ENCODE measurements around the gene RRP1B. TPM values are rescaled to one million over a fixed set of nuclear protein-coding genes. Genes with fewer than 3 reads are reported as not detected.
"Not testable (repeated sequence)": the region's sequence is repeated elsewhere in the genome, so short reads cannot be mapped to it uniquely, and the experiment has no call there.

RRP1B gene
- total RNA-seq, 1 donor from 2014 or later = 66.2 TPM

DNA sequence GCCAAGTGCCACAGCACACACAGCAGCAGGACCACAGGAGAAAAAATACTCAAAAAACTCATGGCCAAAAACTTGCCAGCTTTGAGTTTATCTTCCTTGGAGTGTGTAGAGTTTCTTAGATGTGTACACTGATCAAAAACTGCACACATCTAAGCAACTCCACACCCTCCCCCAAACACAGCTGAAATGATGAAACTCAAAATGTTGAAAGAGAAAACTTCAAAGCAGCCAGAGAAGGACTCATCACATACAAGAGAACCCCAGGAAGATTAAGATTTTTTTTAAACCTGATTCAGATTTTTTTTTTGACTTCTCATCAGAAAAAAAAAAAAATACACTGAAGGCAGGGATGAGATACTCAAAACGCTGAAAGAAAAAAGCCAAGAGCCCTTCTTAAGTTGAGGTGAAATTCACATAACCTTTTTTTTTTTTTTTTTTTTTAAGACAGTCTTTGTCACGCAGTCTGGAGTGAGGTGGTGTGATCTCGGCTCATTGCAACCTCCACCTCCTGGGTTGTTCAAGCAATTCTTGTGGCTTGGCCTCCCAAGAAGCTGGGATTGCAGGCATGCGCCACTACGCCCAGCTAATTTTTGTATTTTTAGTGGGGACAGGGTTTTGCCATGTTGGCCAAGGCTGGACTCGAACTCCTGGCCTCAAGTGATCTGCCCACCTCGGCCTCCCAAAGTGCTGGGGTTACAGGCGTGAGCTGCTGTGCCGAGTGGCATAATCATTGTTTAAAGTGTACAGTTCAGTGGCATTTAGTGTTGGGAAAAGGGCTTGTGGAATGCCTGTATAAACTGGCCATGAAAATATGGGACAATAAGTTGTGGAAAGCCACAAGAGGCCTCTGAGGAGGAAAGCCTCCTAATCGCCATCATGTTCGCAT lies 38.6 kb downstream of the RRP1B start:
- Mint-ChIP-seq H3K36me3 (ENCODE audit: low read depth) (peaks cover 45% of the 10 kb centered on the region), H3K27ac (no peak overlapping the region), H3K4me3 (ENCODE audit: low read depth) (no peak overlapping the region), H3K27me3 (ENCODE audit: low read depth) (no peaks in the 10 kb centered on the region), H3K4me1 (ENCODE audit: low read depth) (peaks cover 9% of the 10 kb centered on the region), H3K9me3 (no peaks in the 10 kb centered on the region)
- no peak for DNase-seq (ENCODE audit: low spot score)
- intact Hi-C loops (cut with micrococcal nuclease) = no loop called here

DNA sequence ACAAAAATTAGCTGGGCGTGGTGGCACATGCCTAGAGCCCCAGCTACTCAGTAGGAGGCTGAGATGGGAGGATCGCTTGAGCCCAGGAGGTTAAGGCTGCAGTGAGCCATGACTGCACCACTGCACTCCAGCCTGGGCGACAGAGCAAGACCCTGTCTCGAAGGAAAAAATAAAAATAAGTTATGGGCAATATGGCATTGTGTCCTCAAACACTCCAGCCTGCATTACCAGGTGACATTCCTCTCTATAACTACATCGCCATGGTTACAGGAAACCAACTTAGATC lies 40.1 kb downstream of the RRP1B start:
- peaks cover 32% of the 10 kb centered on the region for H3K36me3 Mint-ChIP-seq (ENCODE audit: low read depth)
- peaks cover 14% of the 10 kb centered on the region for H3K4me1 Mint-ChIP-seq (ENCODE audit: low read depth)
- H3K4me3 Mint-ChIP-seq (ENCODE audit: low read depth); intact Hi-C loops (cut with micrococcal nuclease); H3K9me3 Mint-ChIP-seq; H3K27me3 Mint-ChIP-seq (ENCODE audit: low read depth); H3K27ac Mint-ChIP-seq; DNase-seq (ENCODE audit: low spot score): not testable (repeated sequence)

DNA sequence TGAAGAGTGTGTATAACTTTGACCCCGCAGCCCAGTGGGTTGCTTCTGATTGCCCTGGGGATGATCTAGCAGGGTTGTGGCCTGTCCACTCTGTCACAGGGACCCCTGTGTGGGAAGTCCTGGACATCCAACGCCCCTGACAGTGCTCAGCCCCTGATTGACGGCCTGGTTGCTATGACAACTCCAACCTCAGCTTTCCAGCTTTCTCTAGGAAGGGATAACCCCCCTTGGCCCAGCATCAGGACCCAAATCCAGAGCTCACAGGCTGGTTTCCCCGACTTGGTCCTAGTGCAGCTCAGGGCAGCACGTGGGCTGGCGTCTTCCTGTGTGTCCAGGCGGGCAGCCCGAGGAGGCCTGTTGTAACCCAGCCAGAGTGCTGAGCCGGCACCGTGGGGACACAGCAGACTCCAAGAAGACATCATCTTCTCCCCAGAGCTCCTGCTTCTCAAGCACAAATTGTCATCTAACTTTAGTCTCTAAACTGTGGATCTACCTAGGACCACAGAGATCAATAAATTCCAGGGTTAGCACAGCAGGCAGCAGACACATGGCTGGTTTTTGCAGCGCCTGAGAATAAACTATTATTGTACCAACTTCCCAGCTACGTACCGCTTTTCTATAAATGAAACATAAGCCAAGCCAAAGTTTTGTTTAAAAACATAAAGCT lies 40.7 kb downstream of the RRP1B start:
- DNase-seq (ENCODE audit: low spot score) = no peak
- H3K9me3 Mint-ChIP-seq = no peaks in the 10 kb centered on the region
- H3K4me1 Mint-ChIP-seq (ENCODE audit: low read depth) = peaks cover 14% of the 10 kb centered on the region
- H3K36me3 Mint-ChIP-seq (ENCODE audit: low read depth) = peaks cover 28% of the 10 kb centered on the region
- H3K27ac Mint-ChIP-seq = no peak overlapping the region
- no peaks in the 10 kb centered on the region for H3K27me3 Mint-ChIP-seq (ENCODE audit: low read depth)
- intact Hi-C loops (cut with micrococcal nuclease) = no loop called here
- H3K4me3 Mint-ChIP-seq (ENCODE audit: low read depth) = no peak overlapping the region

DNA sequence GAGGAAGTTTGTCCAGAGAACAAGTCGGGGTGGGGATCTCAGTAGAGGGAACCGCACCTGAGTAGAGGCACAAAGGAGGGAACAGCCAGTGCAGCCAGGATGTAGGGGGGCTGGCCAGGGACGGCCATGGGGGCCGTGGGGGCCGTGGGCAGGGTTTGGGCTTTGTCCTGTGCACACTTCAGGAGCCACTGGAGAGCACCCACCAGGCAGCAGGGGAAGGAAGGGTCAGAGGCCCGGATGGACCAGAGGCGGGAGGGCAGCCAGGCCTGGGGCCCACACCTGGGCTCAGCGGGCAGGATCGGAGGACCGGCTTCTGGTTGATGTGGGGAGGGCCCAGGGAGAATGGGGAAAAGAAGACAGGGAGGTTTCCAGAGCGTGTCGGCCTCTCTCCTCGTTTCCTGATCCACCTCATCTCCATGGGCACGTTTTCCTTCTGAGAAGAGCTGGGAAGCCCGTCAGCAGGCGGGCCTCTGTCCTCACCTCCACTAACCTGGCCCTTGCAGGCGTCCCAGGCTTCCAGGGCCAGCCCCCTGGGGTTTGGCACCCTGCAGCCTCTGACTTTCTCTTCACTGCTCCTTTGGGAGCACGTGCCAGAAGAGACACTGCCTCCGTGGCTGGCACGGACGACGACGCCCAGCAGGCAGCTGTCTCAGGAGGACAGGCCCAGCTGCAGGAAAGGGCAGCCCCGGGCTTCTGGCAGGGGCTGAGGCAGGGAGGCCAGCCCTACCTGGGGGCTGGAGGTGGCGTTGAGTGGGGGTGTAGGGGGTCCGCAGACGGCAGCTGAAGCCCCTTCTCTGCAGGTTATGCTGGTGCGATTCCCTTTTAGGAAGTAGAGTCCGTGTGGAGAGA lies 42.8 kb downstream of the RRP1B start:
- no peak for DNase-seq (ENCODE audit: low spot score)
- Mint-ChIP-seq H3K4me1 (ENCODE audit: low read depth) (peaks cover 14% of the 10 kb centered on the region), H3K4me3 (ENCODE audit: low read depth) (no peak overlapping the region), H3K27ac (no peak overlapping the region), H3K9me3 (no peaks in the 10 kb centered on the region), H3K27me3 (ENCODE audit: low read depth) (no peaks in the 10 kb centered on the region), H3K36me3 (ENCODE audit: low read depth) (peaks cover 9% of the 10 kb centered on the region)
- intact Hi-C loops (cut with micrococcal nuclease) = no loop called here

DNA sequence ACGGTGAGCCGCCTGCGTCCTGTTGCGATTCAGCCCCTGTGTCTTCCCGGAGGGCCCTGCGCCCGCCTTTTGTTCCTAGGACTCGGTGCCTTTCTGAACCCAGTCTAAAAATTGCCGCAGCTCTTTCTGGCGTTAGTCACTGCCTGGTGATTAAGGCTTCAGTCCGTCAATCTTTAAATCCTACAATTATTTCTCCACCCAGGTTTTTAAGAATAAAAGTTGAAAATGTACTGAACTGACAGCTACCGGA lies 43.4 kb downstream of the RRP1B start:
- H3K9me3 Mint-ChIP-seq = no peaks in the 10 kb centered on the region
- peaks cover 5% of the 10 kb centered on the region for H3K36me3 Mint-ChIP-seq (ENCODE audit: low read depth)
- H3K27me3 Mint-ChIP-seq (ENCODE audit: low read depth) = no peaks in the 10 kb centered on the region
- no peak overlapping the region for H3K27ac Mint-ChIP-seq
- intact Hi-C loops (cut with micrococcal nuclease) = no loop called here
- no peak for DNase-seq (ENCODE audit: low spot score)
- H3K4me3 Mint-ChIP-seq (ENCODE audit: low read depth) = peak overlapping the region; percentile 35
- peaks cover 13% of the 10 kb centered on the region for H3K4me1 Mint-ChIP-seq (ENCODE audit: low read depth)

DNA sequence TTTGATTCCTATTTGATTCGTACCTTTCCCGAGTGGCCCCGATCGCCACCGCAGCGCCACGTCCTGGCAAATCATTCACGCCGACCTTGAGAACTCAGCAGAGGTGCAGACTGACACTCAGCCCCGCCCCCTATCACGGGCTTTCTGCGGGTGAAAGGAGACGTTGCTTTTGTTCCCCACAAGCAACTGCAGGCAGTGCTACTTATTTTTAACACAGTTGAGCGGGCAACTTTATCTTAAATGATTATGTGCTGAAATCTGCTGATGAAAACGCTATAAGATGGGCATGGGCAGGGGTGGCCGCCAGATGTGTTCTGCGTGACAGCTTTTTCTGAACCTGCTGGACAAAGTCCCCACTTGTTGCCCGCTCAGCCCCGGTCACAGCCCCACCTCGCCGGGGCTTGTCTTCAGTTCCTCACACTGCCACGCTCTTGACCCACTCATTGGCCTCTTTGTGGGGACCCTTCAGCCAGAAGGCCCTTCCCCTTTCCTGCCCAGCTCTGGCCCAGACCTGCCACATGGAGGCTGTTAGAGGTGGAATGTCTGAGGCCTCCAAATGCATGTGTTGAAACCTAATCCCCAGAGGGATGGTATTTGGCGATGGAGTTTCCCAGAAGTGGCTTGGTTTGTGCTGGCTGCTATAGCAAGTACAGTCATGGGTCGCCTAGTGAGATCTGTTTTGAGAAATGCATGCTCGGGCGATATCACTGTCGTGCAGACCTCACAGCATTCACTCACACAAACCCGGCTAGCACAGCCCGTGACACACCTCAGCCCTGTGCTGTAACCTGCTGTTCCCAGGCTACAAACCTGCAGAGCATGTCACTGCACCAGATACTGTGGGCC lies 43.9 kb downstream of the RRP1B start:
- no peak for DNase-seq (ENCODE audit: low spot score)
- H3K36me3 Mint-ChIP-seq (ENCODE audit: low read depth) = peaks cover 4% of the 10 kb centered on the region
- no peak overlapping the region for H3K27ac Mint-ChIP-seq
- peaks cover 12% of the 10 kb centered on the region for H3K4me1 Mint-ChIP-seq (ENCODE audit: low read depth)
- H3K9me3 Mint-ChIP-seq = no peaks in the 10 kb centered on the region
- peak overlapping the region; percentile 35 for H3K4me3 Mint-ChIP-seq (ENCODE audit: low read depth)
- intact Hi-C loops (cut with micrococcal nuclease) = no loop called here
- no peaks in the 10 kb centered on the region for H3K27me3 Mint-ChIP-seq (ENCODE audit: low read depth)

DNA sequence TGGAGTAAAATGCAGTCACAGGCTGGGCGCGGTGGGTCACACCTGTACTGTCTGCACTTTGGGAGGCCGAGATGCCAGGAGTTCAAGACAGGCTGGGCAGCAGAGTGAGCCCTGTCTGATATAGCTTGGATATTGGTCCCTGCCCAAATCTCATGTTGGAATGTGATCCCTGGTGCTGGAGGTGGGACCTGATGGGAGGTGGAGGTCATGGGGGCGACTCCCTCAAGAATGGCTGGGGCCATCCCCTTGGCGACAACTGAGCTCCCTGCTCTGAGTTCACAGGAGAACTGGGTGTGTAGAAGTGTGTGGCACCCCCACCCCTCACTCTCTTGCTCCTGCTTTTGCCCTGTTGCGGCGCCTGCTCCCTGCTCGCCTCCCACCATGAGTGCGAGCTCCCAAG lies 48.1 kb downstream of the RRP1B start:
- Mint-ChIP-seq H3K36me3 (ENCODE audit: low read depth) (no peaks in the 10 kb centered on the region), H3K9me3 (no peaks in the 10 kb centered on the region), H3K27me3 (ENCODE audit: low read depth) (peaks cover 14% of the 10 kb centered on the region), H3K27ac (no peak overlapping the region), H3K4me1 (ENCODE audit: low read depth) (peaks cover 9% of the 10 kb centered on the region), H3K4me3 (ENCODE audit: low read depth) (no peak overlapping the region)
- intact Hi-C loops (cut with micrococcal nuclease) = no loop called here
- no peak for DNase-seq (ENCODE audit: low spot score)

DNA sequence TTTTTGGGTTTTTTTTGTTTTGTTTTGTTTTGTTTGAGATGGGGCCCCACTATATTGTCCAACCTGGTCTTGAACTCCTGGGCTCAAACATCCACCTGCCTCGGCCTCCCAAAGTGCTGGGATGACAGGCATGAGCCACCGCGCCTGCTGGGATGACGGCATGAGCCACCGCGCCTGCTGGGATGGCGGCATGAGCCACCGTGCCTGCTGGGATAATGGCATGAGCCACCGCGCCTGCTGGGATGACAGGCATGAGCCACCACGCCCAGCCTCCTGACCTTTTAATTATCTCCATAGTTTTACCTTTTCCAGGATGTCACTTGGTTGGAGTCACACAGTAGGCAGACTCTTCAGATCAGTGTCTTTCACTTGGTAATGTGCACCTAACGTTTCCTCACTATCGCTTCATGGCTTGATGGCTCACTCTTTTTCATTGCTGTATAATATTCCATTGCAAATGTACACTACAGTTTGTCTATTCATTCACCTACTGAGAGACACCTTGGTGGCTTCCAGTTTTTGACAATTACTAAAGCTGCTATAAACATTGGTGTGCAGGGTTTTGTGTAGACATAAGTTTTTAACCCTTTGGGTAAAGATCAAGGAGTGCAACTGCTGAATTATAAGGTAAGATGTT lies 49.5 kb downstream of the RRP1B start:
- H3K27ac Mint-ChIP-seq = no peak overlapping the region
- no peak overlapping the region for H3K4me3 Mint-ChIP-seq (ENCODE audit: low read depth)
- intact Hi-C loops (cut with micrococcal nuclease) = no loop called here
- DNase-seq (ENCODE audit: low spot score) = no peak
- no peaks in the 10 kb centered on the region for H3K36me3 Mint-ChIP-seq (ENCODE audit: low read depth)
- no peaks in the 10 kb centered on the region for H3K4me1 Mint-ChIP-seq (ENCODE audit: low read depth)
- H3K9me3 Mint-ChIP-seq = no peaks in the 10 kb centered on the region
- peaks cover 14% of the 10 kb centered on the region for H3K27me3 Mint-ChIP-seq (ENCODE audit: low read depth)

DNA sequence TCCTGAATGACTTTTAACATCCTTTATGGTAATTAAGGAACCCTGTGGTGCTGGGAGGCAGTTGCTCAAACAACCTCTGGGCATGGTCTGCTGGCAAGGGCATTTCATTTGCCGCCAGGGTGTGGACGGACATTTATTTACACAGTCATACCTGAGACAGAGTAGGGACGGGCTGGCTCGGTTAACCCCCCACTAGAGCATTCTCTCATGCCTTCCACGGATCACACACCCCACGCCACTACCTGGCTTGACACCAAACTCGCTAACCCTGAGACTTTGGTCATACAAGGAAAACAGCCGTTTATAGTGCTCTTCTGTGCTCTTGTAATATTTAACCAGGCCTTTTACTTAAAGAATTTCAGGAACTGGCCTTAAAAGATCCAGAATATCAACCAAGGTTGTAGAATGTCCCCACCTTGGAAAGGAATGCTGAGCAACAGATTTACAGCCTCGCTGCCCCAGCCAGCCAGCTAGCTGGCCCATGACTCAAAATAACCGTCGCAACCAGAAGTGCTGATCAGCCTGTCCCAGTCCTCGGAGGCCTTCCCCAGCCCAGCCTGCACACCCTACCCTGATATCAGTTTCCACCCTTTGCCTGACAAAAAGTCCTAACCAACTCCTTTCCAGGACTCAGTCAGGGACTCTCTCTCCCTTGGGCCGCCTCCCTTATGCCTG lies 53.0 kb downstream of the RRP1B start:
- no peak for DNase-seq (ENCODE audit: low spot score)
- H3K36me3 Mint-ChIP-seq (ENCODE audit: low read depth) = no peaks in the 10 kb centered on the region
- H3K27me3 Mint-ChIP-seq (ENCODE audit: low read depth) = peaks cover 18% of the 10 kb centered on the region
- no peaks in the 10 kb centered on the region for H3K4me1 Mint-ChIP-seq (ENCODE audit: low read depth)
- no peaks in the 10 kb centered on the region for H3K9me3 Mint-ChIP-seq
- no peak overlapping the region for H3K4me3 Mint-ChIP-seq (ENCODE audit: low read depth)
- intact Hi-C loops (cut with micrococcal nuclease) = no loop called here
- no peak overlapping the region for H3K27ac Mint-ChIP-seq

DNA sequence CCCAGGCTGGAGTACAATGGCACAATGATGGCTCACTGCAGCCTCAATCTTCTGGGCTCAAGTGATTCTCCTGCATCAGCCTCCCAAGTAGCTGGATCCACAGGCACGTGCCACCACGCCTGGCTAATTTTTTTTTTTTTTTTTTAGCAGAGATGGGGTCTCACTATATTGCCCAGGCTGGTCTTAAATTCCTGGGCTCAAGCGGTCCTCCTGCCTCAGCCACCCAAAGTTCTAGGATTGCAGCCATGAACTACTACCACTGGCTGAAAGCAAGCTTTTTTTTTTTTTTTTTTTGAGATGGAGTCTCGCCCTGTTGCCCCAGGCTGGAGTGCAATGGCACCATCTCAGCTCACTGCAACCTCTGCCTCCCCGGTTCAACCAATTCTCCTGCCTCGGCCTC lies 53.8 kb downstream of the RRP1B start:
- H3K36me3 Mint-ChIP-seq (ENCODE audit: low read depth); DNase-seq (ENCODE audit: low spot score); H3K27ac Mint-ChIP-seq; H3K4me1 Mint-ChIP-seq (ENCODE audit: low read depth); H3K9me3 Mint-ChIP-seq; intact Hi-C loops (cut with micrococcal nuclease); H3K4me3 Mint-ChIP-seq (ENCODE audit: low read depth): not testable (repeated sequence)
- peaks cover 22% of the 10 kb centered on the region for H3K27me3 Mint-ChIP-seq (ENCODE audit: low read depth)

DNA sequence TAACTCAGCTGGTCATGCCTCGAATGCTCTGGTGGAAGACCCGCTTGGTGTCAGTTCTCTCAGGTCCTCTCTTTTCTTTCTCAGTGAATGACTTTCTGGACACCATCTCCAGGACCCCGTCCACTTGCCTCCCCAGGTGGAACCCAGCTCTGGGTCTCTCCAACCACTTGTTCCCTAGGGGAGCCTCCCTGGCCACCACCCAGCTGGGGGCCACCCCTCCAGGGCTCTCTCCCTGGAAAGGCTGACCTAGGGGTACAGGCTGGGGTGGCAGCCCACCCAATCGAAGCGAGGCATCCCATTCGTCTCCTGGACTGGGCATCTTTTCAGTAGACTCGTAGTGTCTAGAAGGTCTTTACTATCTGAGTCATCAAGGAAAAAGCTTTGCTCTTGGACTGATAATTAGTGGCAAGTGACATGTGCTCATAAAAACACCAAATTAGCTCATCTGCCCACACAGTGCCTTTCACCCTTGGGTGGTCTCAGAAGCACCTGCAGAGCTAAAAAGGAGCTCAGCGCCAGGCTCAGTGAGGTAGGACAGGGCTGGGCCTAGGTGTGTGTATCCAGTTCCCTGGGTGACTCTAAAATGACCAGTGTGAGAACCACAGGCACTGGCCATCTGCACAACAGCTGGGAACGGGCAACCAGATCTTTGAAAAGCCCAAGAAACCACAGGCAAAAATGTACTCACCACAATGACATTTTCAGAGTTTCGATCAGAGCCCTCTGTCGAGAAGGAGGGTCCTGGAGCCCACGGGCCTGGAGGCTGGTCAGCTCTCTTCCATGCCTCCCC lies 57.2 kb downstream of the RRP1B start:
- no peak overlapping the region for H3K27ac Mint-ChIP-seq
- intact Hi-C loops (cut with micrococcal nuclease) = loop anchor here (5.0 kb wide), 1 partner anchor 54 kb away; no protein-coding TSS in a partner anchor
- H3K4me3 Mint-ChIP-seq (ENCODE audit: low read depth) = no peak overlapping the region

More for the DNA sequence above, 57.2 kb downstream of the RRP1B start:
- Mint-ChIP-seq H3K36me3 (ENCODE audit: low read depth) (peaks cover 14% of the 10 kb centered on the region), H3K4me1 (ENCODE audit: low read depth) (peaks cover 12% of the 10 kb centered on the region), H3K27me3 (ENCODE audit: low read depth) (peaks cover 14% of the 10 kb centered on the region), H3K9me3 (no peaks in the 10 kb centered on the region)
- no peak for DNase-seq (ENCODE audit: low spot score)

All from activated T-helper 2 cell treated with anti-CD3 and anti-CD28 coated beads, Interferon-gamma antibody, Interleukin-2, Interleukin-4, amounts not matched to agents 10 μg/mL and 5 μg/mL and 100 μg/mL, durations not matched to agents 14 hours and 24 hours and 36 hours (primary cell).